Effector memory CD8-positive, alpha-beta T cell (primary cell): ENCODE data around the gene CNNM4.

Source experiments
- ATAC-seq: fragments of 150-1000 bp; cut with Tn5 transposase; replicated peaks from 2 replicates; pipeline ENCODE4 v1.10.0; 2021; ENCODE audit warnings: mild to moderate bottlenecking, moderate library complexity
- DNase-seq, 3 experiments: peaks; one replicate each; pipeline ENCODE4 v3.0.0; 2021
- H3K27ac Mint-ChIP-seq, 2 donors: one replicate each; pipeline ENCODE4 v1.8.0; 2022; ENCODE audit warnings: mild to moderate bottlenecking in 2 of 2, mixed read lengths in 2 of 2, moderate library complexity in 2 of 2
- H3K27me3 Mint-ChIP-seq, 2 donors: one replicate each; pipeline ENCODE4 v1.8.0; 2022; ENCODE audit warnings: mixed read lengths in 2 of 2
- H3K36me3 Mint-ChIP-seq: one replicate; pipeline ENCODE4 v1.8.0; 2022; ENCODE audit warnings: mild to moderate bottlenecking, moderate library complexity, mixed read lengths; ENCODE audit not compliant: insufficient read depth
- H3K4me1 Mint-ChIP-seq, 2 donors: one replicate each; pipeline ENCODE4 v1.8.0; 2022; ENCODE audit warnings: low read depth in 2 of 2, mixed read lengths in 2 of 2
- H3K4me3 Mint-ChIP-seq, 2 donors: one replicate each; pipeline ENCODE4 v1.8.0; 2022; ENCODE audit warnings: mild to moderate bottlenecking in 2 of 2, mixed read lengths in 2 of 2, moderate library complexity in 2 of 2
- H3K9me3 Mint-ChIP-seq, 2 donors: one replicate each; pipeline ENCODE4 v1.8.0; 2022; ENCODE audit warnings: mixed read lengths in 2 of 2
- total RNA-seq, 9 experiments: gene quantifications; one replicate each; lab custom pipeline; 2026; lab: John Stamatoyannopoulos, UW

CNNM4 gene
- total RNA-seq = 13.5 to 28.2 (median 17.9) reads per million in 9 experiments

DNA sequence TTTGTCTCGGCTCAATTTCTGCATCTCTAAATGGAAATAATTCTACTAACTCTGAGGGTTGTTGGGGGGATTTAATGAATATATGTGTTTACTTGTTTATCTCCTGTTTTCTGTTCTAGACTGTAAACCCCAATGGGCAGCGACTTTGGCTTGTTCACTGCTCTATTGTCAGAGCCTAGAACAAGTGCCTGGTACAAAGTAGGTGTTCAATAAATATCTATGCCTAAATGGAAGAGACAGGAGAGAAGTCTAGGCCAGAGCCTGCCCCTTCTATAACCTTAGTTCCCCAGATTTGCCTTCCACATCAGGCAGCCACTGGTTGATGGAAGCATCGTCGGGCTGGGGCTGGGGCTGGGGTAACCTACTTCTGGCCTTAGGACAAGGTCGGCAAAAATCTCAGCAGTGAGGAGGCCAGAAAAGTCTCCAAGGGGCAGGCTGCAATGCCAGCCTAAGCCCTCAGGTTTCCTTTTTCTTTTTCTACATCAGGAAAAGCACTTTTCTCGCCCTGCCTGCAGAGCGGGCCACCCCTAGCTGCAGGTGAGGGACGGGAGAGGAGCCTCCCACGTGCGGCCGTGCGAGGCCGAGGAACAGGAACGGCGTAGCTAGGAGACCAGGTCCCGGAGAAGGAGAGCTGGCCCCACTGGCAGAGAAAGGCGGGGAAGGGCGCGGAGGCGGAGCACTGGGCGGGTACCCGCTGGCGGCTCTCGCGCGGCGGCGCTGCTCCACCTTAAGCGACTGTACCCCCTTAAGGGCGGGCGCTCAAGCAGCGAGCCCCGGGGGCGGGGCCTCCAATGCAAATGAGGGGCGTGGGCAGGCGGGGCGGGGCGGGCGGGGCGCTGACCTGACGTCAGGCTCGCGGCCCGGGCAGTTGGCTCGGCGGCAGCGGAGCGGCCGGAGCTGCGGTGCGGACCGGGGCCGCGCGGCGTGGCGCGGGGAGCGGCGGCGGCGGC, at the start of gene CNNM4:
TSS of gene CNNM4 (plus strand) at position 867 of the 950 bp plus-strand sequence. CDS start 98 bp downstream, outside the sequence.
- Mint-ChIP-seq H3K36me3 (no peaks in the 10 kb centered on the region), H3K27me3 (no peaks in the 10 kb centered on the region), H3K4me3 (peak within 1 kb of the TSS; percentile 76 to 85), H3K9me3 (no peaks in the 10 kb centered on the region), H3K27ac (peak within 1 kb of the TSS; percentile 86 to 92), H3K4me1 (peaks cover 46 to 47% of the 10 kb centered on the region in 2 donors)
- ATAC-seq (peak; percentile 93), DNase-seq (peak; percentile 84 to 86 (median 85))

- Mint-ChIP-seq H3K4me3 (no peak overlapping the region), H3K27ac (no peak overlapping the region), H3K9me3 (no peaks in the 10 kb centered on the region), H3K4me1 (peaks cover 0 to 5% of the 10 kb centered on the region in 2 donors), H3K36me3 (peaks cover 24% of the 10 kb centered on the region), H3K27me3 (no peaks in the 10 kb centered on the region)
- no peak for ATAC-seq
- DNase-seq = no peak
These were observed 49.7 kb upstream of the CNNM4 start for GRCh38 chr2:96710985-96711384.

GRCh38 chr2:96715658-96716057, 45.0 kb upstream of the CNNM4 start:
- DNase-seq (no peak), ATAC-seq (no peak)
- Mint-ChIP-seq H3K4me1 (peaks cover 0 to 14% of the 10 kb centered on the region in 2 donors), H3K36me3 (peaks cover 6% of the 10 kb centered on the region), H3K4me3 (no peak overlapping the region), H3K9me3 (no peaks in the 10 kb centered on the region), H3K27ac (no peak overlapping the region), H3K27me3 (no peaks in the 10 kb centered on the region)

GRCh38 chr2:96716388-96716787, 44.3 kb upstream of the CNNM4 start:
- Mint-ChIP-seq H3K27me3 (no peaks in the 10 kb centered on the region), H3K36me3 (peaks cover 9% of the 10 kb centered on the region), H3K9me3 (no peaks in the 10 kb centered on the region), H3K4me3 (no peak overlapping the region), H3K27ac (peak overlapping the region in 1 of 2 donors; percentile 75), H3K4me1 (peaks cover 0 to 14% of the 10 kb centered on the region in 2 donors)
- DNase-seq (no peak), ATAC-seq (no peak)

GRCh38 chr2:96726131-96726530, 34.6 kb upstream of the CNNM4 start:
- no peaks in the 10 kb centered on the region for H3K27me3 Mint-ChIP-seq
- no peaks in the 10 kb centered on the region for H3K9me3 Mint-ChIP-seq
- DNase-seq = no peak
- H3K36me3 Mint-ChIP-seq = peaks cover 40% of the 10 kb centered on the region
- no peak overlapping the region for H3K4me3 Mint-ChIP-seq
- no peaks in the 10 kb centered on the region for H3K4me1 Mint-ChIP-seq
- no peak for ATAC-seq
- H3K27ac Mint-ChIP-seq = no peak overlapping the region

- H3K4me3 Mint-ChIP-seq = no peak overlapping the region
- no peak for ATAC-seq
- DNase-seq = no peak
These were observed 33.3 kb upstream of the CNNM4 start for GRCh38 chr2:96727431-96727830.

GRCh38 chr2:96729748-96730147, 31.0 kb upstream of the CNNM4 start:
- H3K36me3 Mint-ChIP-seq = peaks cover 60% of the 10 kb centered on the region
- no peak overlapping the region for H3K4me3 Mint-ChIP-seq
- H3K4me1 Mint-ChIP-seq = peaks cover 2 to 3% of the 10 kb centered on the region in 2 donors
- no peaks in the 10 kb centered on the region for H3K27me3 Mint-ChIP-seq
- H3K9me3 Mint-ChIP-seq = no peaks in the 10 kb centered on the region
- no peak for ATAC-seq
- H3K27ac Mint-ChIP-seq = no peak overlapping the region
- no peak for DNase-seq

More at GRCh38 chr2:96727431-96727830, 33.3 kb upstream of the CNNM4 start:
- no peaks in the 10 kb centered on the region for H3K4me1 Mint-ChIP-seq
- H3K27ac Mint-ChIP-seq = no peak overlapping the region
- H3K27me3 Mint-ChIP-seq = no peaks in the 10 kb centered on the region
- no peaks in the 10 kb centered on the region for H3K9me3 Mint-ChIP-seq
- H3K36me3 Mint-ChIP-seq = peaks cover 48% of the 10 kb centered on the region

DNA sequence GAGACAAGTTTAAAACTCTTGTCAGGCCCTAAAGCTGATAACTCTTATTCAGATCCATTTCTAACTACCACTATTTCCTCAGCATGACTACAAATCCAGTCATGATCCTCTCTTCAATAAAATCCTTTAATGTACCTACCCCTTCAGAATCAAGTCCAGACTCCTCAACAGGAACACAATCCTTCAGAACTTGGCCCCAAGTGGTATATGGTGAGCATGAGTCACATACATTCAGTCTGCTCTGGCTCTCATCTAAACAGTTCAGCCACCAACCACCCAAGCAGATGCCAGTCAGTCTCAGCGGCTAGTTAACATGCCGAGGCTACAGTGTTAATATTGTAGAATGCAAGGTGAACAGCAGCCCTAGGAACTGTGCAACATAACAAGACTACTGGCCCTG, 30.5 kb upstream of the CNNM4 start:
- Mint-ChIP-seq H3K27me3 (no peaks in the 10 kb centered on the region), H3K4me3 (no peak overlapping the region), H3K36me3 (peaks cover 60% of the 10 kb centered on the region), H3K27ac (peak overlapping the region in 1 of 2 donors; percentile 41), H3K9me3 (no peaks in the 10 kb centered on the region), H3K4me1 (peaks cover 5 to 6% of the 10 kb centered on the region in 2 donors)
- DNase-seq (no peak), ATAC-seq (no peak)

DNA sequence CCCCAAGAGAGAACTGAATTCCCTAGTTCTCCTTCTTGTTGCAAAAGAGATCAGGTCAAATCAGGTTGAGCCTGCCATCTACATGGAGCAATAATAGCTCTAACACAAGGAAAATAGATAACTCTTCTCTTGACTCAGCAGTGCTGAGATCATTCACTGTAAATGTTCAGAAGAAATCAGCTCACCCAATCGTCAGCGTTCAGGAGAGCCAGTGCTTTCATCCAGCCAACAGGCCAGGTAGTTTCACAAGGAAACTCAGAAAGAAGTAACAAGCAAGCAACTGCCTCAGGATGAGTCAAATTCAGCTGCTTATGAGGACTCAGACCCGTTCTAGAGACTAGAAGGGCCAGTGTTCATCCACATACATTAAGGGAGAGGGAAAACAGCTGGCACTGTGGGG, 26.8 kb upstream of the CNNM4 start:
- ATAC-seq (no peak), DNase-seq (no peak)
- Mint-ChIP-seq H3K9me3 (no peaks in the 10 kb centered on the region), H3K36me3 (peaks cover 46% of the 10 kb centered on the region), H3K27ac (no peak overlapping the region), H3K27me3 (no peaks in the 10 kb centered on the region), H3K4me3 (no peak overlapping the region), H3K4me1 (peaks cover 13 to 17% of the 10 kb centered on the region in 2 donors)

- Mint-ChIP-seq H3K4me3 (peak overlapping the region in 1 of 2 donors; percentile 2), H3K27me3 (no peaks in the 10 kb centered on the region), H3K27ac (peak overlapping the region in 1 of 2 donors; percentile 35), H3K4me1 (peaks cover 24 to 27% of the 10 kb centered on the region in 2 donors), H3K9me3 (no peaks in the 10 kb centered on the region), H3K36me3 (peaks cover 41% of the 10 kb centered on the region)
- ATAC-seq (no peak), DNase-seq (no peak)
These were observed 25.7 kb upstream of the CNNM4 start for GRCh38 chr2:96734880-96735583.

GRCh38 chr2:96737251-96737650, 23.5 kb upstream of the CNNM4 start:
- Mint-ChIP-seq H3K36me3 (peaks cover 24% of the 10 kb centered on the region), H3K9me3 (no peaks in the 10 kb centered on the region), H3K4me1 (peaks cover 33 to 39% of the 10 kb centered on the region in 2 donors), H3K27ac (peak overlapping the region in 1 of 2 donors; percentile 39), H3K4me3 (peak overlapping the region in 1 of 2 donors; percentile 40), H3K27me3 (no peaks in the 10 kb centered on the region)
- no peak for ATAC-seq
- DNase-seq = no peak

GRCh38 chr2:96737831-96738230, 22.9 kb upstream of the CNNM4 start:
- Mint-ChIP-seq H3K27ac (peak overlapping the region in 1 of 2 donors; percentile 39), H3K4me3 (peak overlapping the region in 1 of 2 donors; percentile 35), H3K27me3 (no peaks in the 10 kb centered on the region), H3K4me1 (peaks cover 33 to 39% of the 10 kb centered on the region in 2 donors), H3K9me3 (no peaks in the 10 kb centered on the region), H3K36me3 (peaks cover 20% of the 10 kb centered on the region)
- ATAC-seq (peak; percentile 67), DNase-seq (peak in 2 of 3 experiments; percentile 39 to 48)

DNA sequence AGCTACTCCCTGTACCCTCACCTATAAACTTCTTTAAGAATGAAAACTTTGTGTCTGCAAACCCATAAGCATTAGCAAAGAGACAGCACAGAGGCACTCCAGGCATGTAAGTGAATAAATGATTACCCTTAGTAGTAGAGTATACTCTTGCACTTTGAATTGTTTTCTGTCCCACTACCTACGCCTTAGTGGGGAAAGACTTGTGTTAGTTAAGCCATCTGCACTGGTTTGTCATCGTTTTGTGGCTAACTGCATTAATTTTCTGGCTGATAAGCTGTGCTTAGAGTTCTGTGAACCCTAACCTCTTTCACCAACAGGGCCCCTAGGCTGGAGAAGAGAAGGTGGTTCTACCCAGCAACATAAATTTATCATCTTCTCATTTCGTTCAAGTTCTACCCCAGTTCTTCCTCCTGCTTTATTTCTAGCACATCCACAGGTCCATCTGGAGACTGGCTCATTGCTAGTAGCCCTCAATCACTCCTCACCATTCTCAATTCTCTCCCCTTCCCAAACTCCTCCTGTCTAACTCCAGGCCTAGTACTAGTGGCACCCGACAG, 21.5 kb upstream of the CNNM4 start:
- no peak for DNase-seq
- H3K27ac Mint-ChIP-seq = peak overlapping the region; percentile 93 to 99
- no peak for ATAC-seq
- H3K36me3 Mint-ChIP-seq = peaks cover 11% of the 10 kb centered on the region
- H3K9me3 Mint-ChIP-seq = no peaks in the 10 kb centered on the region
- H3K4me3 Mint-ChIP-seq = peak overlapping the region; percentile 97 to 99
- no peaks in the 10 kb centered on the region for H3K27me3 Mint-ChIP-seq
- H3K4me1 Mint-ChIP-seq = peaks cover 33 to 39% of the 10 kb centered on the region in 2 donors
